Measurements from ENCODE around the gene SLC22A13.

DNA sequence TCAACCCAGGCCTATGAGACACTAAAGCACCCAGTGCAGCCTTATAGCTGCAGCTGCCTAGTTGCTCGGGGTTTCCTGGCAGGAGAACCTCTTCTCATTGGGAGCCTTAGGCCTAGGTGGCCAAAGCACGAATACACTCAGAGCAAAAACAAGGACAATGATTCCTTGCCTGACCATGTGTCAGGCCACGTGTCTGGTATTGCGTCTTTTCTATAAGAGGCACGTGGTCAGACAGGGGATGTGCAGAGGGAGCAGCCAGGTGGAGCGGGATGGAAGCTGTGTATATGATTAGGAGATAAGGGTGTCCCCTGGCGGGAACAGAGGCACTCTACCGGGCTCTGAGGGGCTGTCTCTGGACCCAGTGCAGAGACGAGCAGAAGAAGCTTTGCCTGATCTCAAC is 42.8 kb downstream of the SLC22A13 start:
- TF ChIP-seq EZH2 (IDR thresholded peaks at IDR 0.05; ENCODE audit: borderline replicate concordance, control insufficient read depth, low read depth, low read length) (no peak), FOXK2 (IDR thresholded peaks at IDR 0.05) (no peak), MYC (IDR thresholded peaks at IDR 0.05; ENCODE audit: insufficient read depth, insufficient read length, insufficient replicate concordance, low read length, severe bottlenecking) (no peak)
